Heart right ventricle (tissue), 16 donors: ENCODE data around the gene FTHL17. TPM values are rescaled to one million over a fixed set of nuclear protein-coding genes. Genes with fewer than 3 reads are reported as not detected.
A peak's percentile ranks its signal among the peaks of the same experiment; 100 is the strongest.

Source experiments
- ATAC-seq, 8 donors: fragments of 200-7000 bp; cut with Tn5 transposase; one replicate each; pipeline ENCODE4 v1.9.1; 2020; ENCODE audit warnings: mild to moderate bottlenecking in 8 of 8, moderate library complexity in 8 of 8, moderate number of reproducible peaks in 1 of 8
- DNase-seq, 2 donors: peaks; one replicate each; pipeline ENCODE4 v3.0.0-alpha.2; 2020
- H3K27ac ChIP-seq, 10 donors: fragments of 200-600 bp; sonication (generic) in 2 of 10; one replicate each; pipeline versions ENCODE4 v1.5.0 to v1.8.0; 2020 to 2022; ENCODE audit warnings: mild to moderate bottlenecking in 3 of 10
- H3K27me3 ChIP-seq, 7 donors: fragments of 200-600 bp; one replicate each; pipeline ENCODE4 v1.8.0; 2021 to 2022; ENCODE audit warnings: mild to moderate bottlenecking in 2 of 7
- H3K36me3 ChIP-seq, 9 donors: fragments of 200-600 bp; sonication (generic) in 1 of 9; one replicate each; pipeline versions ENCODE4 v1.5.0 to v1.8.0; 2020 to 2022; ENCODE audit warnings: mild to moderate bottlenecking in 2 of 9
- H3K4me1 ChIP-seq, 9 donors: fragments of 200-600 bp; sonication (generic) in 1 of 9; one replicate each; pipeline versions ENCODE4 v1.5.0 to v1.8.0; 2020 to 2022; ENCODE audit warnings: mild to moderate bottlenecking in 4 of 9
- H3K4me3 ChIP-seq, 10 donors: fragments of 200-600 bp; sonication (generic) in 2 of 10; one replicate each; pipeline versions ENCODE4 v1.5.0 to v1.8.0; 2020 to 2022; ENCODE audit warnings: mild to moderate bottlenecking in 7 of 10, moderate library complexity in 2 of 10
- H3K9me3 ChIP-seq, 11 donors: fragments of 200-600 bp in 10 of 11; sonication (generic) in 2 of 11; one replicate each; pipeline versions ENCODE4 v1.5.0 to v1.8.0; 2013 to 2022; ENCODE audit warnings: mild to moderate bottlenecking in 2 of 11, control low read depth in 1 of 11, moderate library complexity in 1 of 11
- CTCF ChIP-seq, 9 donors: fragments of 200-600 bp; sonication (generic) in 2 of 9; IDR thresholded peaks; one replicate each; pipeline versions ENCODE4 v1.5.0 to v1.8.0; 2021 to 2022; ENCODE audit warnings: antibody characterized with exemption in 9 of 9, mild to moderate bottlenecking in 5 of 9, moderate library complexity in 1 of 9
- WGBS, 2 donors: extraction: QIAGEN DNeasy Blood & Tissue Kit; methylation state at CpG; one replicate each; pipeline ENCODE4 v1.1.7; 2013; ENCODE audit warnings: inconsistent platforms in 1 of 2; 5-methylcytosine and 5-hydroxymethylcytosine counted together
- intact Hi-C, 10 donors: fragments of 100-400 bp; cut with DNase I; formaldehyde crosslinking; loops; one replicate each; pipeline versions ENCODE4 v1.11.1 to v1.14.2; 2022
- polyA plus RNA-seq, 2 donors: library from polyadenylated mRNA; stranded (reverse); fragments of 200-250 nt; gene quantifications; one replicate each; pipeline ENCODE4 v1.2.3, GENCODE V29; 2013
- total RNA-seq, 10 donors: library from RNA; stranded (reverse); fragmentation: NEBNext Ultra II Directional in 3 of 10; extraction: Animal tissue kit (Norgen Biotek cat#: 25700) in 3 of 10; gene quantifications; one replicate each; pipeline versions ENCODE4 v1.2.1 to v1.2.4, GENCODE V29; 2021 to 2023
- donor health status: Arrhythmogenic right ventricular cardiomyopathy.
- donor health status: ischemic (EF 13 %, LVEDD 7.1; RV severe dilation, severe dysfunction).
- donor health status: healthy with polysubstance abuse.
- donor health status: DM: no; HTN: yes; CAD: no.
- donor health status: DM: no; HTN: no; CAD: no.
- donor health status: ischemic (EF 25% LVEDD 6.9; RV normal size, moderate dysfunction).
- donor health status: ischemic (EF 25% LVEDD 5.7; RV mildly dilated, moderate dysfunction).
- donor health status: healthy.
- donor health status: DM: yes; HTN: yes; CAD: no.
- donor health status: Ischemic cardiomyopathy.
- donor health status: ischemic (EF 35%, LVEDD 5.7; RV mildly dilated, moderate dysfunction).
- donor health status: nonischemic (EF 11% LVEDD 7.7; RV severe dilation, severe dysfunction).
- donor health status: DM: yes; HTN: yes; CAD: no.
- donor health status: PGD.
- donor health status: ischemic (EF 29% LVEDD 5.4; RV normal size, mild dysfunction).
- donor health status: nonischemic (EF 23%, LVEDD 6.1; RV moderate dilation, normal function).

The FTHL17 gene
- total and polyA plus RNA-seq, 12 donors: not detected

- intact Hi-C loops: loop anchor here in 8 of 10 donors (5.0 to 10.0 kb wide), 3 partner anchors 618 to 625 kb away; no protein-coding TSS in a partner anchor
- Histone ChIP-seq H3K4me3 (no peak overlapping the region), H3K36me3 (no peaks in the 10 kb centered on the region), H3K27me3 (peaks cover 0 to 17% (median 0%) of the 10 kb centered on the region in 7 donors), H3K27ac (peak overlapping the region in 1 of 10 donors; percentile 34), H3K9me3 (no peaks in the 10 kb centered on the region), H3K4me1 (peaks cover 0 to 5% (median 0%) of the 10 kb centered on the region in 9 donors)
- TF ChIP-seq CTCF (IDR thresholded peaks at IDR 0.05): no peak
- WGBS, 2 donors: 79 to 87% methylated on average over 2 to 3 of the region's 3 CpGs
- DNase-seq: no peak
- ATAC-seq: no peak
Observed at GRCh38 chrX:31039327-31039711, 32.5 kb downstream of the FTHL17 start.

- WGBS, 2 donors: 26 to 31% methylated on average over 6 of the region's 6 CpGs
- Histone ChIP-seq H3K27me3 (peaks cover 0 to 17% (median 0%) of the 10 kb centered on the region in 7 donors), H3K4me3 (no peak overlapping the region), H3K27ac (peak overlapping the region in 1 of 10 donors; percentile 34), H3K4me1 (peaks cover 0 to 5% (median 0%) of the 10 kb centered on the region in 9 donors), H3K36me3 (no peaks in the 10 kb centered on the region), H3K9me3 (no peaks in the 10 kb centered on the region)
- intact Hi-C loops: loop anchor here in 8 of 10 donors (5.0 to 10.0 kb wide), 3 partner anchors 619 to 626 kb away; no protein-coding TSS in a partner anchor
- ATAC-seq: peak in 7 of 8 donors; percentile 40 to 72 (median 67)
- DNase-seq: peak in 1 of 2 donors; percentile 23
- TF ChIP-seq CTCF (IDR thresholded peaks at IDR 0.05): peak; percentile 13 to 64 (median 54)
Observed at GRCh38 chrX:31038575-31039326, 33.1 kb downstream of the FTHL17 start.

GRCh38 chrX:31036895-31037294 lies 34.9 kb downstream of the FTHL17 start:
- Histone ChIP-seq H3K9me3 (no peaks in the 10 kb centered on the region), H3K27me3 (peaks cover 0 to 22% (median 0%) of the 10 kb centered on the region in 7 donors), H3K36me3 (no peaks in the 10 kb centered on the region), H3K4me1 (peaks cover 0 to 5% (median 0%) of the 10 kb centered on the region in 9 donors), H3K4me3 (no peak overlapping the region), H3K27ac (no peak overlapping the region)
- ATAC-seq (peak in 5 of 8 donors; percentile 52 to 75 (median 70)), DNase-seq (peak in 1 of 2 donors; percentile 24)
- TF ChIP-seq CTCF (IDR thresholded peaks at IDR 0.05): peak; percentile 22 to 70 (median 58)
- intact Hi-C loops: loop anchor here in 9 of 10 donors (2.0 to 10.0 kb wide), 4 partner anchors 620 to 628 kb away; no protein-coding TSS in a partner anchor
- 40 to 42% methylated on average over 3 of the region's 3 CpGs for WGBS, 2 donors

- H3K27ac ChIP-seq: no peak overlapping the region
- peaks cover 0 to 11% (median 0%) of the 10 kb centered on the region in 7 donors for H3K27me3 ChIP-seq
- no peaks in the 10 kb centered on the region for H3K4me1 ChIP-seq
- intact Hi-C loops: no loop called here
- TF ChIP-seq CTCF (IDR thresholded peaks at IDR 0.05): no peak
- DNase-seq: no peak
- H3K36me3 ChIP-seq: no peaks in the 10 kb centered on the region
- no peak overlapping the region for H3K4me3 ChIP-seq
- H3K9me3 ChIP-seq: peaks cover 0 to 4% (median 0%) of the 10 kb centered on the region in 11 donors
- ATAC-seq: no peak
Observed at GRCh38 chrX:31027351-31027750, 44.5 kb downstream of the FTHL17 start.
